ENCODE data around the gene RETREG1.
"Not testable (repeated sequence)": the region's sequence is repeated elsewhere in the genome, so short reads cannot be mapped to it uniquely, and the experiment has no call there.

Gene RETREG1

GRCh38 chr5:16616536-16617273, at the start of gene RETREG1:
Gene RETREG1 (minus strand): TSS chr5:16616997. CDS start chr5:16616971, 26 bp downstream.
- DNase-seq: peak; percentile 94

DNA sequence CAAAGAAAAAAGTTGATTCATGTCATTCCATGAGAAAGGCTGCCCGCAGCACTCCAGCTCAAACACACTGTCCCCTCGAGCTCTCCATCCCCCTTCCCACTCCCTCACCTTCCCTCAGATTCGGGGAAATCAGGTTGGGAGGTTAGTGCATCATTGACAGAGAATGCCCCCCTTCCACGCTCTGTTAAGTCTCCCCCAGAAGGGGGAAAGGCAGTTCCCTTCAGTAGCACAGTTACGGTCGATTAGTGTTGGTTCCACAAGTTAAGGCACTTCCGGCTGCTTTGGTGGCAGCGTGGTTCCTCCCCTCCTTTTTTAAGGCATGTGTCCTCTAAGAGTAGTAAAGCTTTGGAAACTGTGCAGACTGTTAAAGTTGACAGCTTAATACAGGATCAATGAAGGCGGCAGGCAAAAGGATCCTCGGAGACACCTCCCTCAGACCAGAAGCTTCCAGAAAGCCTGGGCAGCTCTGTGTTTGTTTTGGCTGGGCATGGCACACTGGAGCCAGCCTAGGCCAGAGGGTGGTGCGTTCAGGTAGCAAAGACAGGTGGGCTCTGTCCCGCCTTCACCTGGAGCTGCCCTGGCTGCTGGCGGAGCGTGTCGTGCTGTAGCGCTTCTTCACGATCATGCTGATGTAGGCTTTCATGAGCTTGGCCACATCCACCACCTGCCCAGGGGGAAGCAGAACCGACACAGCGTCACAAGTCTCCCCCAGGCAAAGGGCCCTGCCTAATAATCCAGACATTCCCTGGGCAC, 49.5 kb upstream of the RETREG1 start:
- DNase-seq: no peak

DNA sequence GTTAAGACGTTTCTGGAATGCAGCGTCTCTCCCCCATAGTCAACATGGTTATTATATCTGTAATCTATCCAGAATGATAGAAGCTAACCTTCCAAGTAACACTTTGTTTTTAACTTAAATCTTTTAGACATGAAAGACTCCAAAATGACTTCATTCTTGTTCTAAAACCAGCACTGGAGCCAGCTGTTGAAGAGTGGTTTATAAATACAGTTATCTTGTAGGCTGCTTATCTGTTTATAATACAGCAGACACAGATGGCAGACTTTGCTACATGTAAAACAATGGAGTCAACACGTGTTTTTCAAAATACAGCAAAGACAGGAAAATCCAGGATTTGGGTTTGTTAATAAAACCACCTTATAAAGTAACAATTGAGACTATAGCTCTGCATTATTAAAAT, 48.8 kb upstream of the RETREG1 start:
- DNase-seq: no peak

- no peak for DNase-seq
Measured at GRCh38 chr5:16664368-16664767, 47.6 kb upstream of the RETREG1 start.

GRCh38 chr5:16663840-16664239, 47.0 kb upstream of the RETREG1 start:
- no peak for DNase-seq

DNA sequence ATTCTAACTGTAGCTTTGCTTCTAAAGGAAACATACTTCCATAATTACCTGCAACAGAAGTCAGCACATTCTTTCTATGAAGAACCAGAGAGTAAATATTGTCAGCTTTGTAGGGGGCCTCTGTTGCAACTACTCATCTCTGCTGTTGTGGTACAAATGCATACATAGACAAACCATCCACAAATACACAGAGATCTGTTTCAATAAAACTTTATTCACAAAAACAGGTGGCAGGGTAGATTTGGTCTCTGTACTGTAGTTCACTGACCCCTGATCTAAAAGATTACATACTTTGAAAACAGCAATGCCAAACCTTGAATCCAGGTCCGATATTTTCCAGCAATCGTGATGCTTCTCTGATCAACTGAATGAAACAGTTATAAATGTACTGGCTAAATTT, 44.9 kb upstream of the RETREG1 start:
- no peak for DNase-seq

GRCh38 chr5:16660982-16661381, 44.2 kb upstream of the RETREG1 start:
- no peak for DNase-seq

GRCh38 chr5:16659536-16659935, 42.7 kb upstream of the RETREG1 start:
- no peak for DNase-seq

- DNase-seq: no peak
Measured at GRCh38 chr5:16656561-16657191, 39.9 kb upstream of the RETREG1 start.

- no peak for DNase-seq
Measured at GRCh38 chr5:16654647-16655334, 38.0 kb upstream of the RETREG1 start.

GRCh38 chr5:16648739-16649138, 31.9 kb upstream of the RETREG1 start:
- DNase-seq: not testable (repeated sequence)

DNA sequence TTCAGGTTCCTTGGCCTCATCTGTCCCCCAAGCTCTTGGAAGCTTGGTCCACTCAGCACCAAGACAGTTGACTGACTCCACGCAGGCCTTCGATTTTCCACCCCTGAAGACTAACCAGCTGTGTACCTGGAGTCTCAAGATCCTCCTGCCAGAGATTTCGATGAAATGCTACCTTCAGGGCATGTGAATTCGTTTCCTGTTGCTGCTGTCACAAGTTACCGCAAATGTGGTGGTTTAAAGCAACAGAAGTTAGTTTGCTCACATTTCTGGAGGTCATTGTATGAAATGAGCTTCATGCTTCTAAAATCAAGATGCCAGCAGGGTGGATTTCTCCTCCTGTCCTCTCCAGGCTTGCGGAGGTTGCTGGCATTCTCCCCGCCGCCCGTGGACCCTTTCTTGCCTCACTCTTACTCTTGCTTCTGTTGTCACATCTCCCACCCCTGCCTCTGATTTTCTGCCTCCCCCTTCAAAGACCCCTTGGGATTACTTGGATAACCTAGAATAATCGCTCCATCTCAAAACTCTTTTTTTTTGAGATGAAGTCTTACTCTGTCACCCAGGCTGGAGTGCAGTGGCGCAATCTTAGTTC, 27.6 kb upstream of the RETREG1 start:
- DNase-seq: no peak

DNA sequence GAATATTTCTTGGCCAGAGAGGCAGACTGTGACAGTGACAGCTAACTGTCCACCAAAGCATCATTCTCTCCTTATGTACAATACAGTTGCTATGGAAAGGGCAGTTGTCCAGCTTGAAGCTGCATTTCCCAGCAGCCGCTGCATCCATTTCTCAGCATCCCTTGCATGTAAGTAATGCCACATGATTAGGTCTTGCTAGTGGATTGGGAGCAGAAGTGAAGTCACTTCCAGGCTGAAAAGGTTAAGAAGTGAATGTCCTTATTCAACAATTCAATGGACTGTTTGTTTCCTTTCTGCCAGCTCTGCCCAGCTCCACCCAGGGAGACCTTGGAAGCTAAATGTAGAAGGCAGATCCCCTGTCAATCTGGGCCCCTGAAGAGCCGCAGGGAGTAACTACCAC, 26.1 kb upstream of the RETREG1 start:
- DNase-seq: no peak

GRCh38 chr5:16639206-16639605, 22.4 kb upstream of the RETREG1 start:
- DNase-seq: no peak

GRCh38 chr5:16628376-16628775, 11.6 kb upstream of the RETREG1 start:
- no peak for DNase-seq

GRCh38 chr5:16626696-16627264, 10.0 kb upstream of the RETREG1 start:
- no peak for DNase-seq

- DNase-seq: no peak
Measured at GRCh38 chr5:16625096-16625495, 8.3 kb upstream of the RETREG1 start.

DNA sequence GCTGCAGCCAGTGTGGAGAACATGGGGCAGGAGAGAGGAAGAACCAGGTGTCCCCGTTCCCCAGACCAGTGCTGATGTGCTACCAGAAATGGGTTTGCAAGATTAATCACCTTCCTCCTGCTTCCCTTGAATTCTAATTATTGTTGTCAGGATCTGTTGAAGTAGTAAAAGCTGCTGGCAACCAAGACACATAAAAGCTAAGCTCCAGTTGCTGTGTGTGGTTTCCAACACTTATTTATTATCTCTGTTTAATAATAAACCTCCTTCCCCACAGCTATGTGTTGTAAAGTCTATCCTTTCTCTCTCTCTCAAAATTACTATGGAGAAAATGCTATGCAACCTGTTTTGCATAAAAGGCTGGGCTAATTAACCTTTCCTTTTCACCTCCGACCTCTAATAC, 2.3 kb upstream of the RETREG1 start:
- no peak for DNase-seq

DNA sequence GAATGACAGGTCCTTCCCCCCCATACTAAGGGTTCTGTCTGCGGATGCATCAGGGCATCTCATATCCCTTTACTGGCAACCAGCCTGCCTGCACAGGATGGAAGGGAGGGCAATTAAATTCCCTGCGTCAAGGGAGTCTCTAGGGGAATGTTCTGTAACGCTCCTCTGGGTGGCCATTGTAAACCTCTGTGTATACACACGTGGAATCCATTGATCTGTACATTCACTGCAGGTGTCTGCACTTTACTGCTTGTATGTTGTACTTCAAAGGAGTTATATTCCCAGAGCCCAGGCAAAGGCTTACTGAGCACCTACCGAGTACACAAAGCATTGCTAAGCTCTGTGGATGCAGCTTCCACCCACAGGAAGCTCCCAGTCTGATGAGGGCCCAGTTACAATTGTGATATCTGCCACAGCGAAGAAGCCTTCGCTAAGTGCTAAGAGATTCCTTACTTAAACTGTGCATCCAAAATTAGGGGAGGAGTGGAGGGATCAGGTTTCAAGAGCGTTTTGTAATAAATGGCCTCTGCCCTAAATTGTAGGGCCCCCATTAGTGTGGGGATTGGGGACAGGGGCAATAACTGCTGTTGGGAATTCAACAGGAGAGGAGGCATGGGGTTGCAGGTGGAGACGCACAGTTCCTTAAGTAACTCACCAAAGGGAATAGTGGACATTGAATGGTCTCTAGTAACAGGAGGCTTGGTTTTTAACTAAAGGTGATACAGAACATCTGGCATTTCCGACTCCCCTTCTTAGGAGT, 1.5 kb upstream of the RETREG1 start:
- no peak for DNase-seq

DNA sequence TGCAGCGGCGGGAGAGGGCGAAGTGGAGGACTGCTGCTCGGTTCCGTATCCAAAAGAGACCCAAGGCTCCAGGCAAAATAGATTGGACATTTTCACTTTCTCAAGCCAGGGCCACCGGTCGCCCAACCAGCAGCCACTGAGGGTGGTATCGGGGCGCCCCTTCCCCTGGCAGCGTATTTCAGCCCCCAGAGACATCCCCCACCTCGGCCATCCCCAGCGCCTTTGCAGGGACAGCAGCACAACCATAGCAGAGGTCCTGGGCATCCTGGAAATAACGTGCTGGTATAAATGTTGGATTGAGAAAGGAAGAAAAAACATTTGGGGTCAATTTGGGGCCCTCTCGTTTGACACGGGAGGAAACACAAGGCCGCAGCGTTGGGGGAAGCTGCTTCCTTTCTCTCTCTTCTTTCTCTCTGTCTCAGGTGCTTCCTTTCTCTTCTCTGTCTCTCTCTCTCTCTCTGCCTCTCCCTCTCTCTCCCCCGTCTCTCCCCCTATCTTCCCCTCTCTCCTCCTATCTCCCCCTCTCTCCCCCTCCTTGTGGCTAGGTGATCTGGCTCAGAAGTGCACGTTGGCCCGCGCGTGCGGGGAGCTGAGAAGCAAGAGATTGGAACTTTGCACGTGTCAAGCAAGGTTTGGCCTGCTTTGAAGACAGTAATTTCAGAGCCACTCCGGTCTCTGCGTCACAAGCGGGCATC, 624 bp upstream of the RETREG1 start:
- DNase-seq: peak; percentile 70
